Tibial nerve (tissue), 4 donors: Measurements from ENCODE around the gene SELENON. TPM values are rescaled to one million over a fixed set of nuclear protein-coding genes. Genes with fewer than 3 reads are reported as not detected.
A peak's percentile ranks its signal among the peaks of the same experiment; 100 is the strongest.

Experiments used
- DNase-seq, 2 donors: peaks; one replicate each; pipeline ENCODE4 v3.0.0-alpha.2; 2019; ENCODE audit warnings: low spot score in 2 of 2
- H3K27ac ChIP-seq, 4 donors: fragments of 200-600 bp; sonication (generic) in 3 of 4; one replicate each; pipeline ENCODE4 v1.5.1; 2017 to 2019; ENCODE audit warnings: mild to moderate bottlenecking in 1 of 4
- H3K27me3 ChIP-seq, 2 donors: fragments of 200-600 bp; sonication (generic) in 1 of 2; one replicate each; pipeline versions ENCODE4 v1.5.1 to v1.6.0; 2017 to 2019
- H3K36me3 ChIP-seq, 3 donors: fragments of 200-600 bp; sonication (generic); one replicate each; pipeline ENCODE4 v1.5.1; 2018 to 2019
- H3K4me1 ChIP-seq, 4 donors: fragments of 200-600 bp; sonication (generic) in 3 of 4; one replicate each; pipeline ENCODE4 v1.5.1; 2017 to 2019
- H3K4me3 ChIP-seq, 4 donors: fragments of 200-600 bp; sonication (generic) in 3 of 4; one replicate each; pipeline ENCODE4 v1.5.1; 2017 to 2019; ENCODE audit warnings: mild to moderate bottlenecking in 1 of 4, moderate library complexity in 1 of 4
- H3K9me3 ChIP-seq, 4 donors: fragments of 200-600 bp; sonication (generic) in 3 of 4; one replicate each; pipeline ENCODE4 v1.5.1; 2017 to 2019
- EP300 ChIP-seq, 2 donors: sonication (generic); formaldehyde crosslinking; IDR thresholded peaks; one replicate each; pipeline ENCODE4 v1.6.1; 2017; ENCODE audit warnings: antibody characterized with exemption in 2 of 2, mild to moderate bottlenecking in 1 of 2
- POLR2A ChIP-seq, 2 donors: fragments of 450-650 bp; IDR thresholded peaks; one replicate each; pipeline ENCODE4 v1.6.1; 2017; ENCODE audit warnings: antibody characterized with exemption in 2 of 2, mild to moderate bottlenecking in 2 of 2, moderate library complexity in 2 of 2
- WGBS, 2 donors: methylation state at CpG; one replicate each; pipeline ENCODE4 v1.1.5; 2018; 5-methylcytosine and 5-hydroxymethylcytosine counted together
- total RNA-seq, 4 donors: library from RNA; depleted of rRNA; stranded (reverse); fragments of >200 nt; gene quantifications; one replicate each; pipeline ENCODE4 v1.1.0, GENCODE V29; 2016
- TF ChIP-seq, protein P1 (sequence below), 5 experiments: fragments of 200-600 bp in 3 of 5; fragments of 450-650 bp in 2 of 5; sonication (generic) in 3 of 5; IDR thresholded peaks; one replicate each; pipeline ENCODE4 v1.5.1; 2016 to 2019; ENCODE audit warnings: antibody characterized with exemption in 5 of 5, mild to moderate bottlenecking in 3 of 5, moderate library complexity in 2 of 5

The SELENON gene
- total RNA-seq, 4 donors from 2014 or later: 17.6 to 54.0 (median 36.8) TPM

DNA sequence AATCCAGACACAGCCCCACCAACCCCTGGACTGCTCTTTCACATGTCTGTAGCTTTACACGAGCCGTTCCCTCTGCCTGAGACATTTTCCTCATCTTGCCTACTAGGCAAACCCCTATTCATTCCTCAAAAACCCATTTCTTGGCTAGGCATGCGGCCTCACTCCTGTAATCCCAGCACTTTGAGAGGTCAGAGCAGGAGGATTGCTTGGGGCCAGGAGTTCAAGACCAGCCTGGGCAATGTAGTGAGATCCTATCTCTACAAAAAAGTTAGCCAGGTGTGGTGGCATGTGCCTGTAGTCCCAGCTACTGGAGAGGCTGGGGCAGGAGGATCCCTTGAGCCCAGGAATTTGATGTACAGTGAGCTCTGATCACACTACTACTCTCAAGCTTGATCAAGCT lies 64.4 kb downstream of the SELENON start:
- no peak for DNase-seq
- H3K4me3 ChIP-seq: no peak overlapping the region
- peaks cover 0 to 43% (median 0%) of the 10 kb centered on the region in 3 donors for H3K36me3 ChIP-seq
- TF ChIP-seq, protein P1, sequence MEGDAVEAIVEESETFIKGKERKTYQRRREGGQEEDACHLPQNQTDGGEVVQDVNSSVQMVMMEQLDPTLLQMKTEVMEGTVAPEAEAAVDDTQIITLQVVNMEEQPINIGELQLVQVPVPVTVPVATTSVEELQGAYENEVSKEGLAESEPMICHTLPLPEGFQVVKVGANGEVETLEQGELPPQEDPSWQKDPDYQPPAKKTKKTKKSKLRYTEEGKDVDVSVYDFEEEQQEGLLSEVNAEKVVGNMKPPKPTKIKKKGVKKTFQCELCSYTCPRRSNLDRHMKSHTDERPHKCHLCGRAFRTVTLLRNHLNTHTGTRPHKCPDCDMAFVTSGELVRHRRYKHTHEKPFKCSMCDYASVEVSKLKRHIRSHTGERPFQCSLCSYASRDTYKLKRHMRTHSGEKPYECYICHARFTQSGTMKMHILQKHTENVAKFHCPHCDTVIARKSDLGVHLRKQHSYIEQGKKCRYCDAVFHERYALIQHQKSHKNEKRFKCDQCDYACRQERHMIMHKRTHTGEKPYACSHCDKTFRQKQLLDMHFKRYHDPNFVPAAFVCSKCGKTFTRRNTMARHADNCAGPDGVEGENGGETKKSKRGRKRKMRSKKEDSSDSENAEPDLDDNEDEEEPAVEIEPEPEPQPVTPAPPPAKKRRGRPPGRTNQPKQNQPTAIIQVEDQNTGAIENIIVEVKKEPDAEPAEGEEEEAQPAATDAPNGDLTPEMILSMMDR (IDR thresholded peaks at IDR 0.05): no peak
- TF ChIP-seq POLR2A (IDR thresholded peaks at IDR 0.05) (no peak), EP300 (IDR thresholded peaks at IDR 0.05) (no peak)
- H3K27ac ChIP-seq: no peak overlapping the region
- H3K27me3 ChIP-seq: no peaks in the 10 kb centered on the region
- H3K4me1 ChIP-seq: peaks cover 0 to 16% (median 3%) of the 10 kb centered on the region in 4 donors
- 86 to 90% methylated on average over 3 of the region's 3 CpGs for WGBS, 2 donors
- no peaks in the 10 kb centered on the region for H3K9me3 ChIP-seq

DNA sequence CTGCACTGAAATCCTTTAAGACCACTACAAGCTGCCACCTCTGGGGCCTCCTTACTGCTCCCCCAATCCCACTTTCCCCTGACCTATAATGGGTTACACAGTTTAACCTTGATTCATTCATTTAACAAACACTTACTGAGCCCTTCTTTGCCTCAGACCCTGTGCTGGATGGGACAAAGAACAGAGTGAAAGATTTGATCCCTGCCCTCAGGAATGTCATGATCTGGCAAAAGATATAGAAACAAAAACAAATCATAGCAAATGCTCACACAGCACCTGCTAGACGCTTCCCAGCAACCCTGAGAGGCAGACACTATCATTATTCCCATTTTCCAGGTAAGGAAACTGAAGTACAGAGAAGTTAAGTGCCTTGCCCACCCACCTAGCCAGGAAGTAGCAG lies 66.3 kb downstream of the SELENON start:
- Histone ChIP-seq H3K27ac (no peak overlapping the region), H3K4me1 (peaks cover 0 to 12% (median 1%) of the 10 kb centered on the region in 4 donors), H3K9me3 (no peaks in the 10 kb centered on the region), H3K27me3 (no peaks in the 10 kb centered on the region), H3K4me3 (no peak overlapping the region), H3K36me3 (peaks cover 0 to 56% (median 0%) of the 10 kb centered on the region in 3 donors)
- DNase-seq: no peak
- WGBS, 2 donors: 48 to 86% methylated on average over 1 of the region's 1 CpG
- TF ChIP-seq, protein P1 (IDR thresholded peaks at IDR 0.05): no peak
- TF ChIP-seq EP300 (IDR thresholded peaks at IDR 0.05): no peak

DNA sequence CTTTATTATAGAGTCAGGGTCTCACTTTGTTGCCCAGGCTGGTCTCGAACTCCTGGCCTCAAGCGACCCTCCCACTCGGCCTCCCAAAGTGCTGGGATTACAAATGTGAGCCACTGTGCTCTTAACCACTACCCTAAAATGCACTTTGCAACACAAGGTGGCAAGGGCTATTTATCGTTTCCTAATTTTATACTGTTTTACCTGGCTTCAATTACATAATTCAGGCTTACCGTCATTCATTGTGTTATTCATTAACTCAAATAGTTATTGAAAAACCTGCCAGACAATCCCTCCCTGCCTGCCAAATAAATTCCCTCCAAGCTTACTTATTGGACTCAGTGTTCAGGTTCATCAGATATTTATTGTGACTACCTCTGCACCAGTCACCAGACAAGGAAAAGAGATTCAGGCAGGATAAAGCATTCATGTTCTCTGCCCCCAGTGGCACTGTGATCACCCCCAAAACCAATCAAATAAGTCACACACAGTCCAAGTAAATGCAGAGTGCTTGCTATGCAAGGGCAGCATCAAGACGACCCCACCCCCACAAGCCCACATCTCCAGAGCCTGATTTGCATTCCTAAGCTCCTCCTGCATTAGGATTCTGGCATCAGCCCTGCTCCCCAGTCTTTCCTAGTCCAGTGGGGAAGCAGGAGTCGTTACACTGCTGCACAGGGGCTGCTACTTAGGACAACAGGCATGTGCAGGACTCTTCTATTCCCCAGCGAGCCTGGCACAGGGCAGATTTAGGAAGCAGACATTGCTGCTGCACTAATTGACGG lies 67.4 kb downstream of the SELENON start:
- H3K36me3 ChIP-seq: peaks cover 0 to 51% (median 0%) of the 10 kb centered on the region in 3 donors
- DNase-seq: no peak
- H3K27me3 ChIP-seq: no peaks in the 10 kb centered on the region
- peak overlapping the region in 1 of 4 donors; percentile 9 for H3K27ac ChIP-seq
- 62 to 69% methylated on average over 9 of the region's 9 CpGs for WGBS, 2 donors
- no peaks in the 10 kb centered on the region for H3K9me3 ChIP-seq
- no peak overlapping the region for H3K4me3 ChIP-seq
- peaks cover 0 to 17% (median 9%) of the 10 kb centered on the region in 4 donors for H3K4me1 ChIP-seq
- TF ChIP-seq EP300 (IDR thresholded peaks at IDR 0.05): no peak
- TF ChIP-seq POLR2A (IDR thresholded peaks at IDR 0.05): no peak
- TF ChIP-seq, protein P1 (IDR thresholded peaks at IDR 0.05): no peak

Other genes starting within 250 kb of the SELENON start
- gene MAN1C1, start 183.4 kb upstream of the SELENON start, total RNA-seq: 10 to 100 TPM; 14.6 to 25.1 (median 17.5) TPM
- 10 to 100 TPM; 65.7 to 99.4 (median 77.2) TPM for gene MTFR1L, start 19.8 kb downstream of the SELENON start, total RNA-seq
- not detected for gene AUNIP, start 59.3 kb downstream of the SELENON start, total RNA-seq
- 1 to 10 TPM; 5.4 to 8.7 (median 7.5) TPM for gene PAQR7, start 75.5 kb downstream of the SELENON start, total RNA-seq
- 100 to 1,000 TPM in 2 of 4 donors, 10 to 100 TPM in 2; 79.2 to 140 (median 105) TPM for gene STMN1, start 106.2 kb downstream of the SELENON start, total RNA-seq
- gene PAFAH2, start 197.9 kb downstream of the SELENON start, total RNA-seq: 10 to 100 TPM in 1 of 4 donors, 1 to 10 TPM in 3; 6.3 to 19.2 (median 9.3) TPM
- gene EXTL1, start 221.6 kb downstream of the SELENON start, total RNA-seq: 10 to 100 TPM; 30.6 to 44.3 (median 34.6) TPM
- gene SLC30A2, start 245.9 kb downstream of the SELENON start, total RNA-seq: not detected